Stimulated activated CD4-positive, alpha-beta T cell treated with anti-CD3 and anti-CD28 coated beads, Interleukin-1b, Interleukin-23, amount 100 ng/mL, for 24 hours (primary cell): Measurements from ENCODE around the gene C17orf100.

ENCODE experiments used
- DNase-seq, 4 experiments: peaks; one replicate each; pipeline ENCODE4 v3.0.0-alpha.2; 2020; ENCODE audit warnings: low read depth in 4 of 4, low spot score in 1 of 4

C17orf100 gene

GRCh38 chr17:6668219-6668618, 16.7 kb downstream of the C17orf100 start:
- DNase-seq, result no peak

GRCh38 chr17:6668727-6669425, 17.3 kb downstream of the C17orf100 start:
- no peak for DNase-seq

GRCh38 chr17:6669479-6670212, 18.1 kb downstream of the C17orf100 start:
- no peak for DNase-seq

GRCh38 chr17:6670571-6670970, 19.0 kb downstream of the C17orf100 start:
- no peak for DNase-seq

GRCh38 chr17:6670999-6671398, 19.4 kb downstream of the C17orf100 start:
- no peak for DNase-seq

GRCh38 chr17:6671431-6671830, 19.9 kb downstream of the C17orf100 start:
- DNase-seq, result no peak

GRCh38 chr17:6674586-6674985, 23.0 kb downstream of the C17orf100 start:
- DNase-seq, result no peak

GRCh38 chr17:6675201-6675825, 23.8 kb downstream of the C17orf100 start:
- DNase-seq, result no peak

- no peak for DNase-seq
Measured at GRCh38 chr17:6676802-6677157, 25.2 kb downstream of the C17orf100 start.

- DNase-seq, result no peak
Measured at GRCh38 chr17:6677158-6677831, 25.7 kb downstream of the C17orf100 start.

- no peak for DNase-seq
Measured at GRCh38 chr17:6677946-6678345, 26.4 kb downstream of the C17orf100 start.

GRCh38 chr17:6679241-6679640, 27.7 kb downstream of the C17orf100 start:
- DNase-seq, result no peak

- no peak for DNase-seq
Measured at GRCh38 chr17:6681176-6681575, 29.6 kb downstream of the C17orf100 start.

- DNase-seq, result no peak
Measured at GRCh38 chr17:6681671-6682070, 30.1 kb downstream of the C17orf100 start.

- DNase-seq, result no peak
Measured at GRCh38 chr17:6682339-6682738, 30.8 kb downstream of the C17orf100 start.

- DNase-seq, result no peak
Measured at GRCh38 chr17:6683081-6683684, 31.6 kb downstream of the C17orf100 start.

- DNase-seq, result no peak
Measured at GRCh38 chr17:6683730-6684459, 32.3 kb downstream of the C17orf100 start.

GRCh38 chr17:6684460-6684783, 32.9 kb downstream of the C17orf100 start:
- DNase-seq, result no peak

GRCh38 chr17:6684881-6685767, 33.6 kb downstream of the C17orf100 start:
- no peak for DNase-seq

GRCh38 chr17:6686026-6686425, 34.5 kb downstream of the C17orf100 start:
- DNase-seq, result no peak
